DMS53 treated with DMSO at 0.1 percent for 48 hours (cell line): ENCODE results near the gene XRCC4.
"Not testable (repeated sequence)": the region's sequence is repeated elsewhere in the genome, so short reads cannot be mapped to it uniquely, and the experiment has no call there.

Experiments used
- DNase-seq: peaks from one replicate; lab custom pipeline; 2025; ENCODE audit not compliant: unreplicated experiment; lab: John Stamatoyannopoulos, UW

The XRCC4 gene

DNA sequence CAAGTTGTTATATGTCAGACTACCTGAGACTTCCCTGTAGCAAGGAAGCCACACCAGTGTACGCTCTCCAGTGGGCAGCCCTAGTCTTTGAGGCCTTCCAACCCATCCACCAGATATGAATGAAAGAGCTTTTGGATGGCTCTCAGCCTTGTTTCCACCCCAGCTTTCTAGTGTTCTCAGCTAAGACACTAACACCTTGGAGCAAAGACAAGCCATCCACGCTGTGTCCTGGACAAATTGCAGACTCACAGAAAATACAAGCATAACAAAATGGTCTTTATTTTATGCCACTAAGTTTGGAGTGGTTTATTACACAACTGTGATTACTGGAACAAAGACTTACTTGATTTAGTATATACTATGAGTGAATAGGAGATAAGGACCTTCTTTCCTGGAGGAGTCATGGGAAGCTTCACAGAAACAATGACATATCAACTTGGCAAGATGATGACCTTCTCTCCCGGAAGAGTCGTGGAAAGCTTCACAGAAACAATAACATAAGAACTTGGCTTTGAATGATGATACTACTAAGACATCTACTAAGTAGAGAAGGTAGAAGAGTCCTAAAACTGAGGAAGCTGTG, 260.2 kb downstream of the XRCC4 start:
- no peak for DNase-seq

DNA sequence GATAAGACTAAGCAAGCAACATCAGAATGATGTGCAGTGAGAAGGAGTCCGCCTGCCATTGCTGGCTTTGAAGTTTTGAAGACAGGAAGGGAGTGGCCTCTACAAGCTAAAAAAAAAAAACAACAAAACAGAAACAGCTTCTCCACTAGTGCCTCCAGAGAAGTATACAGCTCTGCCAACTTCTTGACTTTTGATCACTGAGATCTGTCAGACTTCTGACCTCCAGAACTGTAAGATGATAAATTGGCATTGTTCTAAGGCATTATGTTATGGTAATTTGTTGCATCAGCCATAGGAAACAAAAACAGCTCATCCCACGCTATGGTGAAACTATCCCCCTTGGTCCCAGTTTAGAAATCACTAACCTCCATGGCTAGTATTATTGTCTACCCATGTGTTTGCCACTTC, 263.2 kb downstream of the XRCC4 start:
- no peak for DNase-seq

DNA sequence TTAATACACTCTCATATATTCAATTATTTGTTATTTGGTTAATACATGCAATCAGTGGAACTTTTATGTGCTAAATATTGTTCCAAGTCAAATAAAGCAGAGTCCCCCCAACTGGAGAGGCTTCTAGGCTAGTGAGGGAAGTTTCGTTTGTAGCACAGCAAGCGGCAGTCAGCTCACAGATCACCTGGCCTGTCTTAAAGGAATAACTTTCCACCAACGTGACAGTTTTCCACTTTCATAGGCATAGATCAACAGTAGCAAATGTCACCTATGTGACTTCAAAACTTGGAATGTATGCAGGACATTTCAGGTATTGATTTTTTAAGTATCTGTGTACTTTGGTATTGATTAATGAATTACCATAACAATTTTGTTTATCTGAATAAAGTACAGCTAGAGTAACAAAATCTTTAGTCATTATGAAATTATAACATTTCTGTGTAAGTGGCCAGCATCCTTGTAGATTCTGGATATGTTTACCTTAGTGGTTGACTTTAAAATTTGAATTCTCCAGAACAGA, 264.5 kb downstream of the XRCC4 start:
- no peak for DNase-seq

DNA sequence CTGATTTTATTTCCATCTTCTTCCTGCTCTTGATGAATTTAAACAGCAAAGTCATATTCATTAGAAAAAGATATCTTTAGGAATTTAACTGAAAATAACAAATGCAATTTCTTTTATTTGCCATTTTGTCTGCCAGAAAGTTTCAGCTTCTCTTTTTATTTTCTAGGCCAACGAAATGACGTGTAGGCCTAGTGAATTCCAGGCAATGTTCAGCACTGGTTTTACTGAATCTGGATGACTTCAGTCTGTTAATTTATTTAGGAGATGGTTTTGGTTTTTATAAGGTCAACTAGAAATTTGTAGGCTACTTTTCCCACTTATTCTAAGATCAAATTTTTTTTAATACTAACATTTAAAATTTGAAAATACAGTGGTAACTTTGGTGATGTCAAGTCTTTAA, 265.1 kb downstream of the XRCC4 start:
- DNase-seq = no peak

DNA sequence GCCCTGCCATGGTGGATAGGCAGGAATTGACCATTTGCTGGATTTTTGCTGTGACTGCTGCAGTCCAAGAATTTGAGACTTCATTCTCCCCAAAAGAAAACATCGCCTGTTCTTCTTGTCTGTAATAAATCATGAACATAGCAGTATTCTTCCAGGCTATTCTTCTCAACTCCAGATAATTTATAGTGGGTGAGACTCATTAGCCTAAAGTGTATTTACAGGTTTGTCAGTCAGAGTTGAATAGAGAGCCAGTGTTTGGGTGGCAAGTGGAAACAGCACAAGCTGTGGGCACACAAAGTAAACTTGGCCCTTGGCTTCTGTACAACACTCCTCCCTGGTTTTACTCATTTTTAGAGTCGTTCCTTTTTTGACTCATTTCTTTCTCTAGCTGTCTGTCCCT, 266.0 kb downstream of the XRCC4 start:
- no peak for DNase-seq

DNA sequence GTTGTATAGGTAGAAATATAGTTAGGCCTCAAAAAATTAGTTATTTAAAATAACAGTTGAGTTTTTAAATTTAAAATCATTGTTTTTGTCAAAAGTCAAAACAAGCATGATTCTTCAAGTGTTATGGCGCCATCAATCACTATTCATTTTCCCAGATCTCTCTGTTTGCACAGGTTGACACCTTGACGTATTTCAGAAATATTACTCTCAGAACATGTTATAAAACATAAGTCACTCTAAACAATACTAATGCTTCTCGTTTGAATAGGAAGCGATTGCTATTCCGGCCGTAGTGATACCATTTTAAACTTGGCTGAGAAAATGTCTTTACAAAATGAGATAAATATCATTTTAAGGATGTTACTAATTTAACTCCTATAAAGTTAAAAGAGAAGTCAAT, 268.1 kb downstream of the XRCC4 start:
- no peak for DNase-seq

DNA sequence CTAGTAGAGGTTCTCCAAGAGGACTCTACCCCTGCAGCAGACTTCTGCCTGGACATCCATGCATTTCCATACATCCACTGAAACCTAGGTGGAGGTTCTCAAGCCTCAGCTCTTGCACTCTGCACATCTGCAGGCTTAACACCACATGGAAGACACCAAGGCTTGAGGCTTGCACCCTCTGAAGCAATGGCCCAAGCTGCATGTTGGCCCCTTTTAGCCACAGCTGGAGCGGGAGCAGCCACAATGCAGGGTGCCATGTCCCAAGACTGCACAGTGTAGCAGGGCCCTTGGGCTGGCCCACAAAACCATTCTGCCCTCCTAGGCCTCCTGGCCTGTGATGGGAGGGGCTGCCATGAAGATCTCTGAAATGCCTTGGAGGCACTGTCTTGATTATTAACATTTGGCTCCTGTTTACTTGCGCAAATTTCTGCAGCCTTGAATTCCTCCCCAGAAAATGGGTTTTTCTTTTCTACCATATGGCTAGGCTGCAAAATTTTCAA, 271.0 kb downstream of the XRCC4 start:
- no peak for DNase-seq

DNA sequence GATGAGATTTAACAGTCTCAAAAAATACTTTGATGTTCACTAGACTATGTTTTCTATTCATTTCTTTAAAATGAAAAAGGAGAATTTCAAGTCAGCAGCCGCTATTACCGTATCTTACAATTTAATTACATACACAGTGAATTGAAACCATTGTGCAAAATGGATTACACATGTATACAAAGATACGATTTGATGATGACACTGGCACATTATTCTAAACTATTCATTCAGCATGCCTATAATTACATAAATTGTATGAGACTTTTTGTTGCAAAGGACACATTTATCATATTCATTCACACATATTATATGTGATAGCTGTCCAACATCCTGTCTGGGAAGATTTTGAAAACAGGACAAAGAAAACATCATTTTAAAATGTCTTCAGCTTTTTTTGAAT, 275.9 kb downstream of the XRCC4 start:
- no peak for DNase-seq

DNA sequence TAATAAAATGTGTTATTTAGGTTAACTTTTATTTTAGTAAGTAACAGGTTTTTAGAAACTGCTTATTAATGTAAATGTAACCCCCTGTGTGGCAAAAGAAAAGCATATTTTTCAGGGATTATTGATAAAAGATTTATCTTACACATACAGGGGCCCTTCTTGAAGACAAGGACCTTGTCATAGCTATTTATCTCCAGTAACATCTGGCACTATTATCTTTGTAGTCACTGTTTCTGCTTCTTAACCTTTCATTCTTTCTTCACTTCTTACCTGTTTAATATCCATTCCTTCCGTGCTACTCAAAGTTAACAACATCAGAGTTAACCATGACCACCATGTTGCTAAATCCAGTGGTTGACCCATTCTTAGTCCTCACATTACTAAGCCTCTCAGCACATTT, 276.4 kb downstream of the XRCC4 start:
- DNase-seq = no peak

DNA sequence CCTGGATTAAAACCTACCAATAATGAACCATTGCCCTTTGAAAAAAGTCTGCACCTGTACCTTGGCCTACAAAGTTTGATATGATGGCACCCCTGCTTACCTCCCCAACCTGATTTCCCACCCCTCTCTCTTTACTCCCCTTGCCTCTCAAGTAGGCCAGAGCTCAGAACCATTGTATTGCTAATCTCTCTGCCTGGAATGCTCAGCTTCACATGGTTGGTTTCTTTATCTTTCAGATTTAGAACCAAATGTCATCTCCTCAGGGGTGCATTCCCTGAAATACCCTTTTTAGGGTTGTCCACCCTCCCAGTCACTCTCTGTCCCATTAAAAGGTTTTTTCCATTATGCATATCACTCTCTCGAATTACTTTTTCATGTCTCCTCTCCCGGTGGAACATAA, 277.6 kb downstream of the XRCC4 start:
- DNase-seq = no peak

DNA sequence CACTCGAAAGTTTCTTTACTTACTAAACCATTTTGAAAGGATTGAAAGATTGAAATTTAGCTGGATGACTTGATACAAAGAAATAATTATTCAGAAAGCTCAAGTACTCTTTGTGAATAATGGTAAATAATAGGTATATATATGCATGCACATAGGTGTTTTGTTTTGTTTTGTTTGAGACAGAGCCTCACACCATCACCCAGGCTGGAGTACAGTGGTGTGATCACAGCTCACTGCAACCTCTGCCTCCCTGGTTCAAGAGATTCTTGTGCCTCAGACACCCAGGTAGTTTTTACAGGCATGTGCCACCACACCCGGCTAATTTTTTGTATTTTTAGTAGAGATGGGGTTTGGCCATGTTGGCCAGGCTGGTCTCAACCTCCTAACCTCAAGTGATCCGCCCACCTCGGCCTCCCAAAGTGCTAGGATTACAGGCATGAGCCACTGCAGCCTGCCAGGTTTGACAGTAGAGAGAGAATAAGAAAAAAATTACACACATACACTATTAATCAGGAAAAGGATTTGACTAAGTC, 278.2 kb downstream of the XRCC4 start:
- not testable (repeated sequence) for DNase-seq

DNA sequence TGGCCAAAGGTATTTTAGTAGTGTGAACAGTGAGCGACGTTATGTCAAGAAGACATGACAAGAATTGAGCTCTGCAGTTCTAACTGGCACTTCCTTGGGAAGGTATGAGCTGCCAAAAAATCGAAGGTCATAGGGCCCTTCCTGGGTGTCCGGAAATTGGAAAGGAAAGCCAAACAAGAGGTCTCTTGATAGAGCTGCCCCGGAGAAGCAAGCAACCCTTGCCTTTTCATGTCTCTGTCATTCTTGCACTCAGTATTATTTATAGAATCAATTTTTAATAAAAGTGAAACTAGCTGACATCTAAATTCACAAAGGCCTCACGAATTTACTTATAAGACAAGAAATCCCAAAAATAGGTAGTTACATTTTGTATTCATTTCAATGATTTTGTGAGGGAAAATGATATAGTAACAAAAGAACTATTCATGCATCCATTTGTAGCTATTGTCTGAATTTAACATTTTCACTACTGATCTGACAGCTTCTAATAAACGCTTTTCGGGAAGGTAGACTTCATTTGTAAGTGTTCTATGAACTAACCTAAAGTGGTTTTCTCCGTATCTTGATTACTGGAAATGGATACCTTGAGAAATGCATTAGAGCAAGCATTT, 280.4 kb downstream of the XRCC4 start:
- no peak for DNase-seq

DNA sequence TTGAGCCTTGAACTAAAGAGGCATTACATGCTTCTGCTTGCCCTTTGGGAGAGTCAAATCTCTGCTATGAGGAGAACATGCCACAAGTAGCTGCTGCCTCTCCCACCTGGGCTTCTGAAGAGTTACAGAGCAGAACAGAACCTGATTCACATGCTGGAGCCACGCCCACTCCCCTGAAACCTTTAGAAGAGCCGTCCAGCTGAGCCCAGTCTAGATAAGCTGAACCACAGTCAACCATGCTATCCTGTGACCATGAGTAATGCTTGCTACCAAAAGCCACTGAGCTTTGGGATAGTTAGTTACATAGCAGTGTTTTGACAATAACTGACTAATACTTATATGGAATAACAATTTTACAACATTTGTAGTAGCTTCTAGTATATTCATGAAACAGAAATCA, 283.2 kb downstream of the XRCC4 start:
- DNase-seq = no peak

DNA sequence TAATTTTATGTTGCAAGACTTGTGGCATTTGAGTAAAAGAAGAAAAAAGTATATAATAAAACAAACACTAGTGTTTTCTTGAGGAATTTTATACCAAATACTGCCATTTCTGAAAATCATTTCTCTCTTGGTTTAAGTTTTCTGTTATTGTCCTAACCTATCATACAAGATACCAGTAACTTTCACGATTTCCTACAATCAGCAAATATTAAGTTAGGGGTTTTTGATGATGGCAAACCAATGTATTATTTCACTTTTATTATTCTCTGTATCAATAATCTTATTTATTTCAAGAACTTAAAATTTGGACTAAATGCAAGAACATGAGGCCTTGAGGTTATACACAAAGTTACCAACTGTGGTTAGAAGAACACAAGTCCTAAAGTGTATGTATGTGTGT, 285.2 kb downstream of the XRCC4 start:
- DNase-seq = no peak

DNA sequence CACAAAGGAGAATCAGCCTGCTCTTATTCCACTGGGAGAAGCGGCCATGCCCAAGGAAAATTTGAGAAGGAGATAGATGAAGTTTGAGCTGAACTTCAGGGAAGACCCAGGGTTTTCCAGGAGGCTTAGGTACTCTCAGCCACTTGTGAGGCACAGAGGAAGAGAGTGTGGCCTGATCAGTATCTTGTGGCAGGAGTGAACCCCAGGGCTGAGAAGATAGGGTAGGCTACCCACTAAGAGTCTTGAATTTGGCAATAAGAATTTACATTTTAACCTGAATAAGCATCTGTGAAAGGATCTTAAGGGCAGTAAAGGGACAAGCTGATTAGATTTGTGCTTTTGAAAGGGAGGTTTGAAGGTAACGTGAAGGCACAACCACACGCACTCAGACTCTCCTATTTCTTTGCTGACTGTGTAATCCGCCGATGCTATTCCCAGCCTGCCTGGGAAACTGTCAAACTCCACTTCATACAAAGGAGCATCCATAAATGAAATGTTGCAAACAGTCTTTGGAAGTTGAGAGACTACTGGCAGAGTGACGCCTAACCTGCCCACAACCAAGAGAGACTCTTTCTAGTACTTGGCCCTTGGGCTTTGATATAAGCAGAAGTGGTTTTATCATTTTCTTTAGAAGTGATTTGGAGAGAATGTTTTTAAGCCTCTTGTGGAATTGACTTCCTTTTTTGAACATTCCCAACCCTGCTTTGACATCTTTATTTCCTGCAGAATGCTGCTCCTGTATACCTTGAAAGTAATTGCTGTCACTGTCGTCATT, 286.0 kb downstream of the XRCC4 start:
- DNase-seq = no peak

DNA sequence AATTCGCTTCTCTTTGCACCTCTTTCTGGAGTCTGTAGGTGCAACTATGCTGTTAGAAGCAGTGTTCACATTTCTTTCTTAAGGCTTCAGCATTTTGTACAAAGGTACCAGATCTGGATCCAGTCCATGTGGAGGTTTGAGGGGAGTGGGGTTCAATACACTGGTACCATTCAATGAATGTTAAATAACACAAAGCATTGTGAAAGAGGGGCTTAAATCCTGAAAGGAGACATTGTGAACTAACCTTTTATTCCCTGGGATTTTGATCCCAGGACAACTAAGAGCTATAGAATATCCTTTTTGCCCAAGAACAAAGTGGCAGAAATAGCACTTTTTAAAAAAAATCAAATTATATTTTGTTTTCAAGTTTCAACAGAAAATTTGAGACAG, 286.5 kb downstream of the XRCC4 start:
- DNase-seq = no peak

DNA sequence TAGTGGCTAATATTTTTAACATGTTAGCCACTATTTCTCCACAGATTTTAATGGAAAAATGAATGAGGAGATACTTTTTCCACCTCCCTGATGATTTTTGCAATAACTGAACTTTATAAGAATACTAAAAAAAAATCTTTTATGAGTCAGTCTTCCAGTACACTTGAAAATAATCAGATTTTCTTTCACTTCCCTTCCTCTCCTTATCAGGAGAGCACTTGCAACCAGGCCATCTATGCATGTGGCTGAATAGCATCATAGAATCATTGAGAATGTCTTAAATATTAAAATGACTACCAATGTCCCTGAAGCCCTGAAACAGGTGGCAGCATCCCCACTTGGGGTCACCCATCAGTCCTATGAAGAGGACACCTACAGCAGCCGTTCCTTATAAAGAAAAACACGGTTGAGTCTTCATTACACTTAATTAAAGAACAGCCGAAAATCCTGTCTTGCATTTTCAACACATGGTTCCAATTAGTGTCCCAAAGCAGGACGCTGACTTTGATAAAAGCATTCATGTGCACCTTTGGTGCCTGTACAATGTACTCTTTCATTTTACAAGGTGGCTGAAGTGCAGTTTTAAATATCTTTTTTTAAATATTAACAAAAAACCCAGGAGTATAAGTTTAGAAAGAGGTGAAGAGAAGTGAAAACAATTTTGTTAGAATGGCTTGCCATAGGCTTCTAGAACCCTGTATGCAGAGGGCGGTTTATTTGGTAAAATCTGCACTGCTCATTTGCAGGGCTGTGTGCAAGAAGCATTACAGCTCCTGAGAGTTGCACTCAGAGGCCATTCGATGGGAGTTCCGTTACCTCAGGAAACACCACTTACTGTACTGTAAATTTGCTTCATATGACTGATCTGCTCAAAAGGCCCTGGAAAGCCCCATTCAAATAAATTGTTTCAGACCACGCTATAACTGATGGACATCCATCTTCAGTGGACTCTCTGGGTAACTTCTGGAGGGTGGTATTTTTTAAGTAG, 287.3 kb downstream of the XRCC4 start:
- DNase-seq = no peak

DNA sequence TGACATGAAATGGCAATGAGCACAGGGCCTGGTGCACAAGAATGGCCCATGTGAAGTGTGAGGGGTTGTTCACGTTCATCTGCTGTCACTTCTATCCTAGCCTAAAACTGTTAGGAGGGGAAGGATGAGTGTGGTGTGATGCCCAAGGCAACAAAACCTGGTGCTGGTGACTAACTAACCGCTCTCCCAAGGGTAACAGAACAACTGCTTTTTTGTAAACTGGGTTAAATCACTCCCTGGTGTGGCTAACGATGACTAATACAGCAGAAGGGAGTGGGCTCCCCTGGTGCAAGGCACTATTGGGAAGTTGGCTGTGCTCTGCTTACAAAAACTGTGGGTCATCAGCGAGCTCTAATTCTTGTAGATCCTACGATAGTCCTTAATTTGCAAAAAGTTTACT, 291.0 kb downstream of the XRCC4 start:
- DNase-seq = no peak

DNA sequence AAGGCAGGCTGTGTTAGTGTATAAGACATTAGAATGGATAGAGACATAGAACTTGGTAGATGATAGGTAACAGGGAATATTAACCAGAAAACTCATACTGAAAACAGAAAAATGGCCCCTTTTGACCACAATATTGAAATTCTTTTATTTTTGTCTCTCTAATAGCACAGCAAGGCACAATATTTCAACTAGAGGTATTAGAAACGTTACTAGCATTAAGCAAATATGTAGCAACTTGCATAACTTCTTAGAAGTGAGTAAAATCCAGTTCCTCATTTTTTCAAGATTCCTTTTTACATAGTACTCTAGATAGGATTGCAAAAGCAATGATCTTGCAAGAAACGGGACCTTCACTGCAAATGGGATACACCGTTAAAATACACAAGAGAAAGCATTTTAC, 291.5 kb downstream of the XRCC4 start:
- DNase-seq = no peak

DNA sequence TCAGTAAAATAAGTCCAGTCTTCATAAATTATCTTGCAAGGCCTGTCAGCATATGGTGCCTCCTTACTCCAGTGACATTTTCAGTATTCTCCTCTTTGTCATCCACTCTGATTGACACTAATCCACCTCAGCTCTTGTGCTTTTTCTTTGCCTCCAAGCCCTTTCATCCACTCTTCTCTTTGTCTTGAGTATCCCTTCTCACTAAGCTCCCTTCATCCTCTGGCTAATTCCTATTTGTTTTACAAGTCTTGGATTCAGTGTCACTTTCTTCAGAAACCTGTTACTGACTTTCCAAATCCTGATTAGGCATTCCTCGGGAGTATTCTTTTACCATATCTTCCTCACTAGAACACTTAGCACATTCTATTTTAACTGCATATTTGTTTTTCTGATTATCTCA, 293.6 kb downstream of the XRCC4 start:
- no peak for DNase-seq

DNA sequence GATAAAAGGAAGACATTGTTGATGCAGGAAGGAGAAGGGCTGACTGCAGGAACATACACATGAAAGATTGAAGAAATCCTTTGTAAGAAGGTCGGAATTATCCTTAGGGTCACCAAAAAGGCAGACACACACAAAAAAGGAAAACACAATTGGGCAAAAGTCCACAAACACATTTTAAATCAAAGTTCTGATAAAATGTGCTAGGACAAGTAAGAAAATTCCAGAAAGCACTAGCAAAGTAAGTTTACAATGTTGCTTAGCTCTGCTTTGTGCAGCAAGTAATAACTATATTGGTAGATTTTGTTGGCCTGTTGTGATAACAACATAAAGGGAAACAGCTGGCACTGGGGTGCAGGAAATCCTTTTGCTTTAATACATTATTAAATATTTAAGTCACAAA, 294.4 kb downstream of the XRCC4 start:
- no peak for DNase-seq
